Left ventricle myocardium inferior (tissue), 1 donor: ENCODE data around the gene NT5DC1. TPM values are rescaled to one million over a fixed set of nuclear protein-coding genes. Genes with fewer than 3 reads are reported as not detected.

Experiments used
- DNase-seq: peaks from one replicate; pipeline ENCODE4 v3.0.0-alpha.2; 2020
- H3K27ac ChIP-seq: fragments of 200-600 bp; replicated peaks from 2 replicates; pipeline ENCODE4 v1.8.0; 2021
- H3K27me3 ChIP-seq: fragments of 200-600 bp; 2 replicates; pipeline ENCODE4 v1.8.0; 2021; ENCODE audit warnings: low read depth
- H3K36me3 ChIP-seq: fragments of 200-600 bp; 2 replicates; pipeline ENCODE4 v1.8.0; 2021
- H3K4me1 ChIP-seq: fragments of 200-600 bp; 2 replicates; pipeline ENCODE4 v1.8.0; 2021
- H3K4me3 ChIP-seq: fragments of 200-600 bp; 2 replicates; pipeline ENCODE4 v1.8.0; 2021; ENCODE audit warnings: mild to moderate bottlenecking, moderate library complexity
- H3K9me3 ChIP-seq: fragments of 200-600 bp; replicated peaks from 2 replicates; pipeline ENCODE4 v1.8.0; 2021
- intact Hi-C: fragments of 100-400 bp; cut with micrococcal nuclease; formaldehyde crosslinking; loops from one replicate; pipeline ENCODE4 v1.11.0; 2022
- total RNA-seq: library from RNA; stranded (reverse); fragmentation: NEBNext Ultra II Directional; extraction: Animal tissue kit (Norgen Biotek cat#: 25700); gene quantifications from one replicate; pipeline ENCODE4 v1.2.1, GENCODE V29; 2021
- TF ChIP-seq, protein P1 (sequence below): fragments of 200-600 bp; IDR thresholded peaks from 2 replicates; pipeline ENCODE4 v1.8.0; 2021; ENCODE audit warnings: antibody characterized with exemption, mild to moderate bottlenecking, borderline replicate concordance
- donor health status: DM: no; HTN: yes; CAD: no; lungs with severe emphysema.

The NT5DC1 gene
- total RNA-seq, 1 donor from 2014 or later: 64.3 TPM

DNA sequence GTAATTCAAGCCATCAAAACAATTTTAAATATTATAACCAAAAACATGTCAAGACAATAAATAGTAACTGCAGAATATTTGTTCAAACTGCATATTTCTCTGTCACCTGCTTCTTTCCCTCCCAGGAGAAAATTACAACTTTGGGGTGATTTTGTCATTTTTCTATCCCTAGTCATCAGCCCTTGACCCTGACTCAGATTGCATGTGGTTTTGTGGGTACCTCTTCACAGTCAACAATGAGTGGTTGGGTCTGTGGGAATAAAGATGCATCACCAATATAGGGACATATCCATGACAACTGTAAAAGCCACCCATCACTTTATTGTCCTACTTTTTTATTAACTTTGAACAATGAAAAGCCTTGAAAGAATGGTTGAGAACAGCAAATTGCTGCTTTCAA, 18.0 kb downstream of the NT5DC1 start:
- no peak for DNase-seq
- Histone ChIP-seq H3K27me3 (no peaks in the 10 kb centered on the region), H3K4me1 (no peaks in the 10 kb centered on the region), H3K4me3 (no peak overlapping the region), H3K27ac (no peak overlapping the region), H3K9me3 (no peaks in the 10 kb centered on the region), H3K36me3 (peaks cover 63% of the 10 kb centered on the region)
- intact Hi-C loops: no loop called here
- TF ChIP-seq, protein P1, sequence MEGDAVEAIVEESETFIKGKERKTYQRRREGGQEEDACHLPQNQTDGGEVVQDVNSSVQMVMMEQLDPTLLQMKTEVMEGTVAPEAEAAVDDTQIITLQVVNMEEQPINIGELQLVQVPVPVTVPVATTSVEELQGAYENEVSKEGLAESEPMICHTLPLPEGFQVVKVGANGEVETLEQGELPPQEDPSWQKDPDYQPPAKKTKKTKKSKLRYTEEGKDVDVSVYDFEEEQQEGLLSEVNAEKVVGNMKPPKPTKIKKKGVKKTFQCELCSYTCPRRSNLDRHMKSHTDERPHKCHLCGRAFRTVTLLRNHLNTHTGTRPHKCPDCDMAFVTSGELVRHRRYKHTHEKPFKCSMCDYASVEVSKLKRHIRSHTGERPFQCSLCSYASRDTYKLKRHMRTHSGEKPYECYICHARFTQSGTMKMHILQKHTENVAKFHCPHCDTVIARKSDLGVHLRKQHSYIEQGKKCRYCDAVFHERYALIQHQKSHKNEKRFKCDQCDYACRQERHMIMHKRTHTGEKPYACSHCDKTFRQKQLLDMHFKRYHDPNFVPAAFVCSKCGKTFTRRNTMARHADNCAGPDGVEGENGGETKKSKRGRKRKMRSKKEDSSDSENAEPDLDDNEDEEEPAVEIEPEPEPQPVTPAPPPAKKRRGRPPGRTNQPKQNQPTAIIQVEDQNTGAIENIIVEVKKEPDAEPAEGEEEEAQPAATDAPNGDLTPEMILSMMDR: no peak

DNA sequence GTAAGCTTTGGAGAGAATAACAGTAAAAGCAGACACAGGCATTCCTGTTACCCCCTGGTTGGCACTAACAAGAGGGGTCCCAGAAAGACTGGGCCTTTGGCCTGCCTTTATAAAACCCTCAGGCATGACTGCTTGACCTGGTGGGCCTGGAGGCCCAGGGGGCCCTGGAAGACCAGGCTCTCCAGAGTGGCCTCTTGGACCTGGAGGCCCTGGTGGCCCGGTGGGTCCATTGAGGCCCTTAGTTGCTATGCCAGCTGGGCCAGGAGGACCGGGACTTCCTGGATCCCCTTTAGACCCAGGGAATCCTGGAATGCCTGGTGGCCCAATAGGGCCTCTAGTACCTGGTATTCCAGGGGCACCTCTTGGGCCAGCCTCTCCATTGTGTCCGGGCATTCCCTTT, 19.8 kb downstream of the NT5DC1 start:
- TF ChIP-seq, protein P1: no peak
- H3K36me3 ChIP-seq: peaks cover 50% of the 10 kb centered on the region
- no peak overlapping the region for H3K4me3 ChIP-seq
- H3K27me3 ChIP-seq: no peaks in the 10 kb centered on the region
- H3K4me1 ChIP-seq: no peaks in the 10 kb centered on the region
- H3K9me3 ChIP-seq: no peaks in the 10 kb centered on the region
- intact Hi-C loops: no loop called here
- no peak for DNase-seq
- H3K27ac ChIP-seq: no peak overlapping the region

DNA sequence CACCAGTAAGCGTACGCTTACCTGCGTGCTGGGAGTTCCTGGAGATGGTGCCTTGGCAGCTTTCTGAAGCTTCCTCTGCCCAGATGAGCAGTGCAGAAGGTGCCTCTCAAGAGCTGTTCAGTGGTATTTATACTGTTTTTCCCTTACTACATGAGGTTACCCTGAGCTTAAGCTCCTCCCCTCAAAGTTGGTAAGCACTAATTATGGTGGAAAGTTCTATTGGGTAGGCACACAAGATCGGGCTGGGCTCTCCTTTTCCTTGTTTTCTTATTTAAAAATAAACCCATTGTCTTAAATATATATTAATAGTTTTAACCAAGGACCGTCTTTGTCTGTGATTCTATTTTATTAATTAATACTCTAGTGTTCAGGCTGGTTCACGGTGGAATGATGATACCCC, 25.4 kb downstream of the NT5DC1 start, which contains the start of gene COL10A1:
Gene COL10A1, minus strand, starts transcription at position 101 of the 400 bp plus-strand sequence. CDS start 640 bp downstream, outside the sequence.
- Histone ChIP-seq H3K27me3 (no peaks in the 10 kb centered on the region), H3K4me1 (peaks cover 19% of the 10 kb centered on the region), H3K36me3 (peaks cover 7% of the 10 kb centered on the region), H3K4me3 (no peak within 1 kb of the TSS), H3K9me3 (no peaks in the 10 kb centered on the region), H3K27ac (no peak within 1 kb of the TSS)
- TF ChIP-seq, protein P1: no peak
- intact Hi-C loops: no loop called here
- DNase-seq: no peak

DNA sequence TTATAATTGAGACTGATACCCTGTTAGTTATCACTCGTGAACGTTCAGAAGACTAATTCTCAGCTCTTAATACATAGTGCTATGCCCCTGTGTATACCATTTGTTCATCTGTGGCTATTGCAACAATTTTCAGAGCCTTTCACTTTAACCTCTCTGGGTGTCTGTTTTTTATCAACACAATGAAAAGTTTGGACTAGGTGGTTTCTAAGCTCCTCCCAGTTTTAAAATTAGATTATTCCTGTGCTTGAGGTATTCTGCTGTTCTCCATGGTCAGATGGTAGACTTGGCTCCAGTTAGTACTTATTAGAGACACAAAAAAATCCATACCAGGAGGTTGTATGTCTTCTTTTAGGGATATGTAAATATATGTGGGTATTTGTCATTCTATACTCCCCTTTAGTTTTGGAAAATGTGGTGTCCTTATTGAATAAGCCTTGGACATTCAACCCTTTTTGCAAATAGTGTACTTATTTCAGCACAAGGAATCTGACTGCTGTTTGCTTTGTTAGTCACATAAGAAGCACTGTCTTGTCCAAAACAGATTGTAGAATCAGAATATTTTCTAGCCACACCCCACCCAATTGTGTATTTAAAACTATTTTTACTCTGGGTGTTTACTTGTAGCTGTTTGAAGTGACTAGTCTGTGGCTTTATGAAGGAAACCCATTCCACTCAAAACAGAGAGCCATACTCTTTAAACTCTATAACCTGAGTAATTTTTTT, 27.3 kb downstream of the NT5DC1 start:
- intact Hi-C loops: no loop called here
- Histone ChIP-seq H3K4me1 (peaks cover 19% of the 10 kb centered on the region), H3K36me3 (no peaks in the 10 kb centered on the region), H3K4me3 (no peak overlapping the region), H3K27me3 (no peaks in the 10 kb centered on the region), H3K9me3 (no peaks in the 10 kb centered on the region), H3K27ac (peak overlapping the region; percentile 54)
- no peak for DNase-seq
- TF ChIP-seq, protein P1: no peak

DNA sequence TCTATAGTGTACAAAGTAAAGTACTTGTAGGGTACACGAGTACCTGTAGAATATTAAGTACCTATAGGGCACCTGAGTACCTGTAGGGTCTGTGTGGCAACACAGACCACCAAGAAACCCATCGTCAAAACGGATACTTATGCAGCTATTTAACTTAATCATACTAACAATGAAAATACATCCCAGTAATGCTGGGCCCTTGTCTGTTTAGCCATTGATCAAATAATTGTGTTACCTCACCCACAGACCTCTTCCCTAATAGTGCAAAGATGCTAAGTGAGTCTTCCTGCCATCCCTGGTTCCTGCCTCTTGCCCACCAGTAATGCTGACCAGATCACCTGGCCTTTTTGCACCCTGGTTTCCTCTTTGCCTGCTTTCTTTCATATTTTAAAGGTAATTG, 32.8 kb downstream of the NT5DC1 start:
- intact Hi-C loops: no loop called here
- Histone ChIP-seq H3K4me3 (no peak overlapping the region), H3K27me3 (no peaks in the 10 kb centered on the region), H3K9me3 (no peaks in the 10 kb centered on the region), H3K27ac (no peak overlapping the region), H3K36me3 (no peaks in the 10 kb centered on the region), H3K4me1 (peaks cover 2% of the 10 kb centered on the region)
- DNase-seq: no peak
- TF ChIP-seq, protein P1: no peak
